Spleen (tissue), 11 donors: ENCODE measurements around the gene ITPR2. TPM values are rescaled to one million over a fixed set of nuclear protein-coding genes. Genes with fewer than 3 reads are reported as not detected.
"Not testable (repeated sequence)": the region's sequence is repeated elsewhere in the genome, so short reads cannot be mapped to it uniquely, and the experiment has no call there.

ENCODE experiments used
- DNase-seq: peaks from one replicate; pipeline ENCODE4 v3.0.0-alpha.2; 2020
- H3K27ac ChIP-seq, 8 donors: fragments of 200-600 bp; sonication (generic) in 7 of 8; 1 replicate in 4 of 8; 2 replicates in 4 of 8; pipeline versions ENCODE4 v1.5.0 to v1.8.0; 2016 to 2021; ENCODE audit warnings: inconsistent platforms in 4 of 8, mild to moderate bottlenecking in 4 of 8, moderate library complexity in 1 of 8
- H3K27me3 ChIP-seq, 7 donors: fragments of 200-600 bp; sonication (generic) in 6 of 7; replicated peaks in 1 of 7; 1 replicate in 4 of 7; 2 replicates in 3 of 7; pipeline versions ENCODE4 v1.5.0 to v1.8.0; 2016 to 2021; ENCODE audit warnings: inconsistent platforms in 3 of 7, mild to moderate bottlenecking in 1 of 7
- H3K36me3 ChIP-seq, 6 donors: fragments of 200-600 bp; sonication (generic) in 5 of 6; 1 replicate in 4 of 6; 2 replicates in 2 of 6; pipeline versions ENCODE4 v1.5.0 to v1.8.0; 2016 to 2021; ENCODE audit warnings: inconsistent platforms in 2 of 6
- H3K4me1 ChIP-seq, 6 donors: fragments of 200-600 bp; sonication (generic) in 5 of 6; 1 replicate in 3 of 6; 2 replicates in 3 of 6; pipeline versions ENCODE4 v1.5.0 to v1.8.0; 2016 to 2021; ENCODE audit warnings: inconsistent platforms in 3 of 6
- H3K4me3 ChIP-seq, 8 donors: fragments of 200-600 bp; sonication (generic) in 7 of 8; 1 replicate in 4 of 8; 2 replicates in 4 of 8; pipeline versions ENCODE4 v1.5.0 to v1.8.0; 2016 to 2021; ENCODE audit warnings: inconsistent platforms in 4 of 8, mild to moderate bottlenecking in 4 of 8, moderate library complexity in 2 of 8
- H3K9me3 ChIP-seq, 8 donors: fragments of 200-600 bp; sonication (generic) in 7 of 8; 1 replicate in 4 of 8; 2 replicates in 4 of 8; pipeline versions ENCODE4 v1.5.0 to v1.8.0; 2016 to 2021; ENCODE audit warnings: inconsistent platforms in 4 of 8
- POLR2A ChIP-seq, 3 donors: fragments of 450-650 bp; IDR thresholded peaks; one replicate each; pipeline ENCODE4 v1.5.1; 2017; ENCODE audit warnings: antibody characterized with exemption in 3 of 3, mild to moderate bottlenecking in 1 of 3
- POLR2AphosphoS5 ChIP-seq, 3 donors: sonication (generic); formaldehyde crosslinking; IDR thresholded peaks; one replicate each; pipeline ENCODE4 v1.5.1; 2017; ENCODE audit warnings: antibody characterized with exemption in 3 of 3
- WGBS, 5 donors: extraction: QIAGEN DNeasy Blood & Tissue Kit in 3 of 5; methylation state at CpG; one replicate each; pipeline versions ENCODE4 v1.1.5 to v1.1.7; 2013 to 2018; 5-methylcytosine and 5-hydroxymethylcytosine counted together
- intact Hi-C: fragments of 100-400 bp; cut with DNase I; formaldehyde crosslinking; loops from one replicate; pipeline ENCODE4 v1.15.0; 2023; ENCODE audit warnings: low total_unique reads
- polyA plus RNA-seq, 3 donors: library from polyadenylated mRNA; stranded (reverse); fragments of 200-250 nt; gene quantifications; one replicate each; pipeline ENCODE4 v1.2.1, GENCODE V29; 2013
- total RNA-seq, 7 donors: library from RNA; depleted of rRNA in 3 of 7; stranded (reverse); fragments of >200 nt in 3 of 7; fragmentation: NEBNext Ultra II Directional in 4 of 7; extraction: Animal tissue kit (Norgen Biotek cat#: 25700) in 4 of 7; gene quantifications; one replicate each; pipeline versions ENCODE4 v1.1.0 to v1.2.1, GENCODE V29; 2016 to 2021
- TF ChIP-seq, protein P1 (sequence below), 11 experiments: fragments of 200-600 bp in 7 of 11; fragments of 450-650 bp in 4 of 11; sonication (generic) in 4 of 11; IDR thresholded peaks in 8 of 11; conservative IDR thresholded peaks in 3 of 11; 1 replicate in 7 of 11; 2 replicates in 4 of 11; pipeline versions ENCODE4 v1.4.0 to v1.8.0; 2016 to 2021; ENCODE audit warnings: antibody characterized with exemption in 11 of 11, inconsistent platforms in 4 of 11, mild to moderate bottlenecking in 1 of 11
- donor health status: healthy with polysubstance abuse.
- donor health status: DM: no; HTN: no; CAD: no; lungs with moderate emphysema.
- donor health status: DM: no; HTN: no; CAD: no.
- donor health status: Bipolar disorder and iron deficiency.
- donor health status: healthy.
- donor health status: DM: no; HTN: no; CAD: no.
- donor health status: DM: yes; HTN: yes; CAD: no.

Gene ITPR2
- total and polyA plus RNA-seq, 10 donors = 3.2 to 105 (median 60.4) TPM

DNA sequence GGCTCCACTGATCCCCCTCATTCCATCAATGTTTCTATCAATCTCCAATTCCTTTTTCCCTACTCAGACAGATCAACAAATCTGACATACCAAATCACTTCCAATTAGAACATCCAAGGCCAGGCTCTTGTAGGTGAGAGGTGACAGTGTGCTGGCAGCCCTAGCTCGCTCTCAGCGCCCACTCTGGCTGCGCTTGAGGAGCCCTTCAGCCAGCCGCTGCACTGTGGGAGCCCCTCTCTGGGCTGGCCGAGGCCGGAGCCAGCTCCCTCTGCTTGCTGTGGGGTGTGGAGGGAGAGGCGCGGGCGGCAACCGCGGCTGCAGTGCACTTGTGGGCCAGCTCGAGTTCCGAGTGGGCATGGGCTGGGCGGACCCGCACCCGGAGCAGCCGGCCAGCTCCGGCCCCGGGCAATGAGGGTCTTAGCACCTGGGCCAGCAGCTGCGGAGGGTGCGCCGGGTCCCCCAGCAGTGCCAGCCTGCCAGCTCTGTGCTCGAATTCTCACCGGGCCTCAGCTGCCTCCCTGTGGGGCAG lies 6.0 kb upstream of the ITPR2 start:
- Histone ChIP-seq H3K36me3 (no peaks in the 10 kb centered on the region), H3K4me1 (peaks cover 0 to 6% (median 4%) of the 10 kb centered on the region in 6 donors), H3K27me3 (no peaks in the 10 kb centered on the region), H3K27ac (no peak overlapping the region), H3K9me3 (no peaks in the 10 kb centered on the region), H3K4me3 (no peak overlapping the region)
- no peak for DNase-seq
- TF ChIP-seq, protein P1, sequence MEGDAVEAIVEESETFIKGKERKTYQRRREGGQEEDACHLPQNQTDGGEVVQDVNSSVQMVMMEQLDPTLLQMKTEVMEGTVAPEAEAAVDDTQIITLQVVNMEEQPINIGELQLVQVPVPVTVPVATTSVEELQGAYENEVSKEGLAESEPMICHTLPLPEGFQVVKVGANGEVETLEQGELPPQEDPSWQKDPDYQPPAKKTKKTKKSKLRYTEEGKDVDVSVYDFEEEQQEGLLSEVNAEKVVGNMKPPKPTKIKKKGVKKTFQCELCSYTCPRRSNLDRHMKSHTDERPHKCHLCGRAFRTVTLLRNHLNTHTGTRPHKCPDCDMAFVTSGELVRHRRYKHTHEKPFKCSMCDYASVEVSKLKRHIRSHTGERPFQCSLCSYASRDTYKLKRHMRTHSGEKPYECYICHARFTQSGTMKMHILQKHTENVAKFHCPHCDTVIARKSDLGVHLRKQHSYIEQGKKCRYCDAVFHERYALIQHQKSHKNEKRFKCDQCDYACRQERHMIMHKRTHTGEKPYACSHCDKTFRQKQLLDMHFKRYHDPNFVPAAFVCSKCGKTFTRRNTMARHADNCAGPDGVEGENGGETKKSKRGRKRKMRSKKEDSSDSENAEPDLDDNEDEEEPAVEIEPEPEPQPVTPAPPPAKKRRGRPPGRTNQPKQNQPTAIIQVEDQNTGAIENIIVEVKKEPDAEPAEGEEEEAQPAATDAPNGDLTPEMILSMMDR (IDR thresholded peaks at IDR 0.05 in 8 of 11, conservative IDR thresholded peaks at IDR 0.05 in 3 of 11) = no peak
- TF ChIP-seq POLR2AphosphoS5 (IDR thresholded peaks at IDR 0.05) (no peak), POLR2A (IDR thresholded peaks at IDR 0.05) (no peak)
- 95 to 98% (median 95%) methylated on average over 6 to 24 of the region's 24 CpGs for WGBS, 5 donors
- intact Hi-C loops = no loop called here

DNA sequence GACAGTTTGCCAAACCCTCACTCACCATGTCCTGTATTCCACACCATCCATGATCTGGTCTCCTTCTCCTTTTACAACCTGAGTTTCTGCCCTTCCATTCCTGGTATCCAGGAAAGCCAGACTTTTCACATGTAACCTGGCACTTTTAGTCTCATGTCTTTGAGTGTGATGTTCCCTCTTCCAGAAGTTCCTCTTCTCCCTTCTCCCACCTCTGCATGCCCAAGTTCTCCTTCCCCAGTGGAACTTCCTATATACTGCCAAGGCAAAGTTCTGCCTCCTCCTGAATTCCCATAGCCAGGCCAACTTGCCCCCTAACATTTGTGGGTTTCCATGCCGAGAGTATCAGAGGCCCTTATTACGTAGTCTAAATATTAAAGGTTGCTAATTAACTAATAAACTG lies 3.2 kb upstream of the ITPR2 start:
- Histone ChIP-seq H3K4me1 (peaks cover 2 to 22% (median 12%) of the 10 kb centered on the region in 6 donors), H3K36me3 (no peaks in the 10 kb centered on the region), H3K9me3 (no peaks in the 10 kb centered on the region), H3K27ac (no peak overlapping the region), H3K4me3 (no peak overlapping the region), H3K27me3 (no peaks in the 10 kb centered on the region)
- WGBS, 5 donors = 95 to 100% (median 96%) methylated on average over 2 of the region's 2 CpGs
- intact Hi-C loops = no loop called here
- no peak for DNase-seq
- TF ChIP-seq, protein P1 (IDR thresholded peaks at IDR 0.05 in 8 of 11, conservative IDR thresholded peaks at IDR 0.05 in 3 of 11) = no peak
- TF ChIP-seq POLR2A (IDR thresholded peaks at IDR 0.05) (no peak), POLR2AphosphoS5 (IDR thresholded peaks at IDR 0.05) (no peak)

GRCh38 chr12:26834503-26835060 lies 1.6 kb upstream of the ITPR2 start:
- intact Hi-C loops, DNase-seq, H3K36me3 ChIP-seq, H3K27me3 ChIP-seq, H3K9me3 ChIP-seq: not testable (repeated sequence)
- H3K4me1 ChIP-seq = peaks cover 5 to 38% (median 28%) of the 10 kb centered on the region in 6 donors
- 85 to 95% (median 94%) methylated on average over 7 of the region's 7 CpGs for WGBS, 5 donors
- H3K4me3 ChIP-seq = peak overlapping the region in 1 of 8 donors; percentile 97
- peak overlapping the region in 4 of 8 donors; percentile 96 to 99 (median 98) for H3K27ac ChIP-seq

DNA sequence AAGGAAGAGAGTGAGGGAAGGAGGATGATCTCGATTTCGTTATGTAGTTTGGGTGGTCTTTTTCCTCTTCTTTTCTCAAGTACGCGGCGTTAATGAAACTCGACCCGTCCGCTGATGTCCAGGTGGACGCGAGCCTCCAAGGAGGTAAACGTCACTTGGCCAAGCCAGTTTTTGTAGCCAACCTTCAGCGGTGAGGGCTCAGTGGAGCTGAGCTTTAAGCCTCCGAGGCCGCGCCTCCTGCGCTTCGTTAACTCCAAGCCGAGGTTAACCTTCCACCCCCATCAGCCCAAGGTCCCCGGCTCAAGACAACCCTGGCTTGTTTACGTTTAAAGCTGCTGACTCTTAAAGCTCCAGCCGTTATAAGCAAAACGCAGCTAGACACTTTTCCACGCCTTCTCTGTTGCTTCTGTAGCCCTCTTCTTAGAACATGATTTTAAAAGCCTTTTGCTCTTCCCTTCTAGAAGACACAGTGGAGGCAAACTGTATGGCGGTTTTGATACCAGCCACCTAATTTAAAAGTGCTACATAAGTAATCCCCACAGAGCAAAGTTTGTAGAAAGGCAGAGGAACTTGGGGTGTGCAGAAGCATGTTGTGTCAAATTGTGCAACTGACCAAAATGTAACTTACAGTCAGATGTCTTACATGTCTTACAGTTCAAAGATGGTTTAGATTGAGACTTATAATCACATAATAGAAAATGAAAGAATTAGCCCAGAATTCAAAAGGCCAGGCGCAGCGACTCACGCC lies 923 bp upstream of the ITPR2 start:
- TF ChIP-seq POLR2A (IDR thresholded peaks at IDR 0.05) = no peak
- peak in 1 of 3 donors; percentile 36 for TF ChIP-seq POLR2AphosphoS5 (IDR thresholded peaks at IDR 0.05)
- TF ChIP-seq, protein P1 (IDR thresholded peaks at IDR 0.05 in 8 of 11, conservative IDR thresholded peaks at IDR 0.05 in 3 of 11) = no peak
- H3K4me3 ChIP-seq = peak overlapping the region; percentile 49 to 98 (median 97)

More for the DNA sequence above, 923 bp upstream of the ITPR2 start:
- no peaks in the 10 kb centered on the region for H3K27me3 ChIP-seq
- H3K4me1 ChIP-seq = peaks cover 5 to 45% (median 35%) of the 10 kb centered on the region in 6 donors
- no peaks in the 10 kb centered on the region for H3K36me3 ChIP-seq
- intact Hi-C loops = no loop called here
- WGBS, 5 donors = 13 to 17% (median 15%) methylated on average over 24 to 27 of the region's 27 CpGs
- H3K9me3 ChIP-seq = no peaks in the 10 kb centered on the region
- H3K27ac ChIP-seq = peak overlapping the region; percentile 55 to 99 (median 98)
- DNase-seq = peak; percentile 88
